Mucosa of descending colon (tissue), 3 donors: ENCODE results near the gene THEM4. TPM values are rescaled to one million over a fixed set of nuclear protein-coding genes. Genes with fewer than 3 reads are reported as not detected.

Experiments
- ATAC-seq: fragments of 200-7000 bp; cut with Tn5 transposase; one replicate; pipeline ENCODE4 v1.9.1; 2020; ENCODE audit warnings: mild to moderate bottlenecking, moderate library complexity
- DNase-seq, 3 donors: peaks; one replicate each; pipeline ENCODE4 v3.0.0-alpha.2; 2020
- H3K36me3 ChIP-seq: fragments of 200-600 bp; one replicate; pipeline ENCODE4 v1.8.0; 2021; ENCODE audit warnings: low read depth, mild to moderate bottlenecking
- H3K4me1 ChIP-seq: fragments of 200-600 bp; one replicate; pipeline ENCODE4 v1.8.0; 2021; ENCODE audit warnings: low read depth, mild to moderate bottlenecking
- H3K4me3 ChIP-seq: fragments of 200-600 bp; one replicate; pipeline ENCODE4 v1.8.0; 2021; ENCODE audit warnings: mild to moderate bottlenecking
- H3K9me3 ChIP-seq: fragments of 200-600 bp; one replicate; pipeline ENCODE4 v1.8.0; 2021; ENCODE audit warnings: mild to moderate bottlenecking
- intact Hi-C, 2 donors: fragments of 100-400 bp; cut with DNase I in 1 of 2; cut with micrococcal nuclease in 1 of 2; formaldehyde crosslinking; loops; one replicate each; pipeline versions ENCODE4 v1.11.0 to v1.11.1; 2022; cut with DNase I, micrococcal nuclease
- total RNA-seq, 3 donors: library from RNA; stranded (reverse); fragmentation: NEBNext Ultra II Directional in 2 of 3; extraction: Animal tissue kit (Norgen Biotek cat#: 25700) in 2 of 3; gene quantifications; one replicate each; pipeline versions ENCODE4 v1.2.1 to v1.2.4, GENCODE V29; 2021 to 2023
- TF ChIP-seq, protein P1 (sequence below): fragments of 200-600 bp; IDR thresholded peaks from one replicate; pipeline ENCODE4 v1.8.0; 2022; ENCODE audit warnings: antibody characterized with exemption, mild to moderate bottlenecking
- donor health status: DM: no; HTN: no; CAD: no; lungs with moderate emphysema.
- donor health status: DM: no; HTN: no; CAD: no.
- donor health status: DM: no; HTN: yes; CAD: no.

Gene THEM4
- total RNA-seq, 3 donors from 2014 or later: 9.1 to 12.7 (median 11.3) TPM

DNA sequence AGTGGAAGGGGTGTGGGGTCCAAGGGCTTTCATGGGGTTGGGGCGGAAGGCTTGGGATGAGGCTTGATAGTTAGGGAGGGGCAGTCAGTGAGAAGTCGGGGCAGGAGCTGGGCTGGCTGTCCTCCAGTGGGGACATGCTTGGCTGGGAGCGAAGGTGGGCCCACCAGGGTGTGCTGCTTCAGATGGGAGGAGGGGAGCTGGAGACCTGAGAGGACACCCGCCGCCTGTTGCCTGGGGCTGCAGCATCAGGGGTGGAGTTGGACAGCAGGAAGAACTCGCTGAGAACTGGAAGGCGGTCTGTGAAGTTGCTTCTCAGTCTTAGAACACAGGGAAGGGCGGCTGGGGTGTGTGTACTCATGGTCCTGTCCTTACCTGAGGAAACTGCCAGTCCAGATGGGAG lies 57.4 kb downstream of the THEM4 start:
- intact Hi-C loops: no loop called here
- Histone ChIP-seq H3K4me3 (no peak overlapping the region), H3K9me3 (no peaks in the 10 kb centered on the region), H3K36me3 (no peaks in the 10 kb centered on the region), H3K4me1 (no peaks in the 10 kb centered on the region)
- DNase-seq (no peak), ATAC-seq (no peak)
- TF ChIP-seq, protein P1, sequence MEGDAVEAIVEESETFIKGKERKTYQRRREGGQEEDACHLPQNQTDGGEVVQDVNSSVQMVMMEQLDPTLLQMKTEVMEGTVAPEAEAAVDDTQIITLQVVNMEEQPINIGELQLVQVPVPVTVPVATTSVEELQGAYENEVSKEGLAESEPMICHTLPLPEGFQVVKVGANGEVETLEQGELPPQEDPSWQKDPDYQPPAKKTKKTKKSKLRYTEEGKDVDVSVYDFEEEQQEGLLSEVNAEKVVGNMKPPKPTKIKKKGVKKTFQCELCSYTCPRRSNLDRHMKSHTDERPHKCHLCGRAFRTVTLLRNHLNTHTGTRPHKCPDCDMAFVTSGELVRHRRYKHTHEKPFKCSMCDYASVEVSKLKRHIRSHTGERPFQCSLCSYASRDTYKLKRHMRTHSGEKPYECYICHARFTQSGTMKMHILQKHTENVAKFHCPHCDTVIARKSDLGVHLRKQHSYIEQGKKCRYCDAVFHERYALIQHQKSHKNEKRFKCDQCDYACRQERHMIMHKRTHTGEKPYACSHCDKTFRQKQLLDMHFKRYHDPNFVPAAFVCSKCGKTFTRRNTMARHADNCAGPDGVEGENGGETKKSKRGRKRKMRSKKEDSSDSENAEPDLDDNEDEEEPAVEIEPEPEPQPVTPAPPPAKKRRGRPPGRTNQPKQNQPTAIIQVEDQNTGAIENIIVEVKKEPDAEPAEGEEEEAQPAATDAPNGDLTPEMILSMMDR: no peak

DNA sequence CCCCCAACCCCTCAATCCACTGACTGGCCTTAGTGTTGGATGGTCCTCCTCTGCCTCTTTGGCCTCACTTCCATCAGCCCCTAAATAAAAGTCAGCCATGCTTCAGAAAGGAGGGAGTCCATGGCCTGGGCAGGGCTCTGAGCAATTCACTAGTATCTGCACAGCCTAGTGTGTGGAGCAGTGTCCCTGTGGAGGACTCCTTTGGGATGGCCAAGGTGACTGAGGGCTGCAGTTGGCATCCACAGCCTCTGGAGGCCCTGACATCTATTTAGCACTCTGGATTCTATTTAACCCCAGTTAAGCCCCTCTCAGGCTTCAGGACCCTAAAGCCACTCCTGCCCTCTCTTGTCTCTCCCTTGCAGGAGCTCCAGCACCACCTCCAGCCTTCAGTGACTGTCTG lies 59.4 kb downstream of the THEM4 start:
- ATAC-seq (no peak), DNase-seq (no peak)
- TF ChIP-seq, protein P1: no peak
- H3K4me3 ChIP-seq: no peak overlapping the region
- no peaks in the 10 kb centered on the region for H3K4me1 ChIP-seq
- H3K9me3 ChIP-seq: no peaks in the 10 kb centered on the region
- H3K36me3 ChIP-seq: no peaks in the 10 kb centered on the region
- intact Hi-C loops: no loop called here

DNA sequence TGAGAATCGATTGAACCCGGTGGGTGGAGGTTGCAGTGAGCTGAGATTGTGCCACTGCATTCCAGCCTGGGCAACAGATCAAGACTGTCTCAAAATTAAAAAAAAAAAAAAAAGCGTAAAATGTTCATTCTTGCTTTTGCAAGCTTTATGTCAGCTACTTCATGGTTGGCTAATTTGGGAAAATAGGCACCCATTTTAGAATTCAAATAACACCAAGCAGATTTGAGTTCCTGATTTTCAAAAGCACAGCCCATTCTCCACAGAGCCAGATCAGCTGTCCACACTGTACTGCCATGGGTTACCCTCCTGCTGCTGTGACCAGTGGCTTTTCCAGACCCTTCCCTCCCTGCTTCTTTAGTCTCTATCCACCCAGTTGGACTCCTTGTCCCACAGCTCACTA lies 60.2 kb downstream of the THEM4 start:
- DNase-seq: no peak
- H3K4me3 ChIP-seq: no peak overlapping the region
- no peaks in the 10 kb centered on the region for H3K4me1 ChIP-seq
- H3K9me3 ChIP-seq: no peaks in the 10 kb centered on the region
- no peak for ATAC-seq
- TF ChIP-seq, protein P1: no peak
- intact Hi-C loops: no loop called here
- no peaks in the 10 kb centered on the region for H3K36me3 ChIP-seq

DNA sequence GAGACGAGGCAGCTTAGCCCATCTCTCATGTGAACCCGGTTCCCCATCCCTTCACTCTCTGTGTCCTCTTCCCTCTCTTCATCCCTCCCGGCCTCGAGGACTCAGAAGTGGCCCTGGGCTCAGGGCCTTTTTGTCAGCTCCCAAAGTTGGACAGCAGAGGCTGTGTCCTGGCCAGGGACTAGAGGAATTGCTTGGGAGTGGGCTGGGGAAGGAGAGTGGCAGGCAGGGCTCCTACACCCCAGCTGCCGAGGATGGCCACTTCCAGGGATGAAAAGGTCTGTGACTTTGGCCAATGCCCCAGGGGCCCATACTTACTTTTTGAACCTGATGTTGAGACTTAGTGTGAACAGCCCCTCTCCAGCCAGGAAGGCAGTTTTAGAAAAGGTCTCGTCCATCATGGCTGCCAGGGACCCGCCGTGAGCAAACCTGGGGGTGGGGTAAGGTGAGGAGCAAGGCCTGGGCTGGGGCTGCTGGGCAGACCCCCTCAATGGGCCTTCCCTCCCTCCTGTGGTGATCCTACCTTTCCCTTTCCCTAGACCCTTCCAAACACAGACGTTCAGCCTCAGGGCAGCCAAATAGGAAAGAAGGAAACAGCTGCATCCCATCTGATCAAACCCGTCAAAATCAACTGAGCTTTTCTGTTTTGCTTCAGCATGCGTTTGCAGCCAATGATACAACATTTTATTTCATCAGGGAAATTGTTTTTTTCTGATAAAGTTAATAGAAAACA lies 61.3 kb downstream of the THEM4 start:
- Histone ChIP-seq H3K9me3 (no peaks in the 10 kb centered on the region), H3K4me3 (no peak overlapping the region), H3K36me3 (no peaks in the 10 kb centered on the region), H3K4me1 (no peaks in the 10 kb centered on the region)
- DNase-seq: no peak
- intact Hi-C loops: no loop called here
- ATAC-seq: no peak
- TF ChIP-seq, protein P1: no peak

DNA sequence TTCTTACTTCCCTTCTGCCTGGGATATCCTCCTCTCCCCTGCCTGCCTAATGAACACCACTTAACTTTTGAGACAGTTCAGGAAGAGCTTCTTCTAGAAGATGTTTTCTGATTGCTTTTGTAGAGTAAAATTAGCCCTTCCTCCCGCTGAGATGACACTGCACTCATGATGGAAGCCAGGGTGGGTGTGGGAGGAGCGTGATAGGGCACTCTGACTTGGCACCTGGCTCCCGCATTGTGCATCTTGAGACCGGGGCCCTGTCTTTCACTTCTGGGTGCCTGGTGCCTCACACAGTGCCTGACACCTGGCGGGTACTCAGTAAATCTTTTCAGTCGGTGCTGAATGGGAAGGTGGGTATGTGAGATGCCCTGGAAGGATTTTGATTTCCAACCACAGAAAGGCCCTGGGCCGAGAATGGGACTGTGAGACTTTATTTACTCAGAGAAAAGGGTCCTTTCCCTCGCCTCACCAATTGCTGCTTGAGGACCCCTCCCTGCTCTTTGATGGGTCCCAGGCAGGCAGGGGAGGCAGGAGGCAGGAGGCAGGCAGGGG lies 62.5 kb downstream of the THEM4 start:
- TF ChIP-seq, protein P1: no peak
- ATAC-seq (no peak), DNase-seq (no peak)
- Histone ChIP-seq H3K4me1 (no peaks in the 10 kb centered on the region), H3K9me3 (no peaks in the 10 kb centered on the region), H3K36me3 (no peaks in the 10 kb centered on the region), H3K4me3 (no peak overlapping the region)
- intact Hi-C loops: no loop called here
